Activated T-cell treated with anti-CD3 and anti-CD28 coated beads, Interleukin-2, amount 50 U/mL, for 72 hours (primary cell): ENCODE data around the gene STX4. TPM values are rescaled to one million over a fixed set of nuclear protein-coding genes. Genes with fewer than 3 reads are reported as not detected.

Experiments
- ATAC-seq, 2 donors: fragments of 150-1000 bp; cut with Tn5 transposase; replicated peaks in 1 of 2; 2 replicates each; pipeline ENCODE4 v1.10.0; 2021; ENCODE audit warnings: moderate library complexity in 2 of 2, mild to moderate bottlenecking in 1 of 2
- DNase-seq, 2 donors: peaks; one replicate each; pipeline ENCODE4 v3.0.0; 2021 to 2022; ENCODE audit warnings: mixed read lengths in 1 of 2
- H3K27ac Mint-ChIP-seq: one replicate; pipeline ENCODE4 v1.8.0; 2022; ENCODE audit warnings: mild to moderate bottlenecking, moderate library complexity, mixed read lengths
- H3K27me3 Mint-ChIP-seq: one replicate; pipeline ENCODE4 v1.8.0; 2022; ENCODE audit warnings: low read depth, mixed read lengths
- H3K36me3 Mint-ChIP-seq, 2 donors: one replicate each; pipeline ENCODE4 v1.8.0; 2022; ENCODE audit warnings: mixed read lengths in 2 of 2, mild to moderate bottlenecking in 1 of 2; ENCODE audit not compliant: insufficient read depth in 2 of 2
- H3K4me1 Mint-ChIP-seq: one replicate; pipeline ENCODE4 v1.8.0; 2022; ENCODE audit warnings: low read depth, mixed read lengths
- H3K4me3 Mint-ChIP-seq, 2 donors: one replicate each; pipeline ENCODE4 v1.8.0; 2022; ENCODE audit warnings: mild to moderate bottlenecking in 2 of 2, mixed read lengths in 2 of 2, moderate library complexity in 2 of 2
- H3K9me3 Mint-ChIP-seq, 2 donors: one replicate each; pipeline ENCODE4 v1.8.0; 2022; ENCODE audit warnings: mixed read lengths in 2 of 2
- total RNA-seq, 2 donors: library from RNA; stranded (reverse); gene quantifications; one replicate each; pipeline ENCODE4 v1.2.3, GENCODE V29; 2022

The STX4 gene
- total RNA-seq, 2 donors from 2014 or later = 51.8 to 54.7 TPM

DNA sequence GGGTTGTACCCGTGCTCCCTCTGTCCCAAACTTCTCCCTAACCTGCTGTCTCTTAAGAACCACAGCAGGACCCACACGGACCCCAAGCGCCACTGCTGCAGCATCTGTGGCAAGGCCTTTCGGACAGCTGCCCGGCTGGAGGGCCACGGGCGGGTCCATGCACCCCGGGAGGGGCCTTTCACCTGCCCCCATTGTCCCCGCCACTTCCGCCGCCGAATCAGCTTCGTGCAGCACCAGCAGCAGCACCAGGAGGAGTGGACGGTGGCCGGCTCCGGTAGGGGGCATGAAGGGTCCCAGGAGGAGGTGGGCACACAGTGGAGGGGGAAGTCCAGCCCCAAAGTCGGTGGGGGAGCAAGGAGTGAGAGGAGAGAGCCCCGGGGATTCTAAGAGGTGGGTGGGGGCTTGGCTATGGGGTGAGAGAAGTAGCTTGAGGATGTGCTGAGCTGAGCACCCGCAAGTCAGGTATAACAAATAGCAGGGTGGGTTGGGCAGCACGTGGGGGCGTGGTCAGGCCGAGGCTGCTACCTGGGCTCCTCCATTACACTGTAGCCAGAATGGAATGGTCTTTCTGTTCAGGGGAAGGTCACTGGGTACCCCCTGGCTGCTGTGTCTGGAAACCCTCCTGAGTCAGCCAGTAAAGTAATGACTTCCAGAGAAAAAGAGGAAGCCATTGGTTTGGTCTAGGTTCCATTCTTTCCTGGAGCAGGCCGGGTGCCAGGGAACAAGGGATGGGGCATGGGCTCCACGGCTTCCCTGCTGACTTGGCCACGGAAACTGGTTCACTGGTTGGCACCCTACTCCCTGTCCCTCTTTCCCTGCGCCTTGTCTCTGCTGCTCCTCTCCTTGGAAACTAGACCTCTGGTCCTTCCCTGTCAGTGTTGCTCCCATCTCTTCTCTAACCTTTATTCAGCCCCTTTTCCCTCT is 48.3 kb downstream of the STX4 start:
- H3K36me3 Mint-ChIP-seq = peaks cover 0 to 9% of the 10 kb centered on the region in 2 donors
- H3K27ac Mint-ChIP-seq = no peak overlapping the region
- H3K27me3 Mint-ChIP-seq = no peaks in the 10 kb centered on the region
- DNase-seq = no peak
- no peak overlapping the region for H3K4me3 Mint-ChIP-seq
- no peak for ATAC-seq
- no peaks in the 10 kb centered on the region for H3K9me3 Mint-ChIP-seq
- peaks cover 5% of the 10 kb centered on the region for H3K4me1 Mint-ChIP-seq

DNA sequence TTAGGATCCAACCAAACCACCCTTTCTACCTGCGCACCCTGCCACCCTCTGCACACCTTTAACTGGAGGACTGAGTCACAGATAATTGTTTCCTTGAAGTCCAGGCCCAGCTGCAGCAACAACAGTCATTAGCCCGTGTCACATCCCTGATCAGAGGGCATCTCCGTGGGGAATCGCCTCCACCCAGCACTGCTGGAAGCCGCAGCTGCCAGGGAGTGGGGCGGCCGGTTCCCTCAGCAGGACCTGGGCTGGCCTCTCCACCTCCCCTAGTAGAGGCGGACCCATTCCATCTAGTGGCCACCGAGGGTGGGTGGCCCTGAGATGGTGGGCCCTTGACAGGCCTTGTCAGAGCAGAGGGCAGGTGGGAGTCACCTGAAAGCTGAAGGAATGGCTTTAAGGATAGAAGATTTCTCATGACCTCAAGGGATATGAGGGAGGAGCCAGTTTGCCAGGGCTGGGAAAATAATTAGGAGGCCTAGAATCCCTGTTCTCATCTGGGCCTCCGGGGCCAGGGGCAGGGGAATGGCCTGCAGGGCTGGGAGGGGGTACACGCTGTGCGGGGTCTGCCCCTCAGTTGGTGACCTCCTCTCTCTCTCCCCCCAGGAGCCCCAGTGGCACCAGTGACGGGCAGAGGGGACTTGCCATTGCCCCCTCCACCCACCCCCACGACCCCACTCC is 49.1 kb downstream of the STX4 start:
- peaks cover 0 to 9% of the 10 kb centered on the region in 2 donors for H3K36me3 Mint-ChIP-seq
- H3K27me3 Mint-ChIP-seq = no peaks in the 10 kb centered on the region
- H3K9me3 Mint-ChIP-seq = no peaks in the 10 kb centered on the region
- no peak for DNase-seq
- H3K4me3 Mint-ChIP-seq = no peak overlapping the region
- peaks cover 5% of the 10 kb centered on the region for H3K4me1 Mint-ChIP-seq
- no peak for ATAC-seq
- H3K27ac Mint-ChIP-seq = no peak overlapping the region

DNA sequence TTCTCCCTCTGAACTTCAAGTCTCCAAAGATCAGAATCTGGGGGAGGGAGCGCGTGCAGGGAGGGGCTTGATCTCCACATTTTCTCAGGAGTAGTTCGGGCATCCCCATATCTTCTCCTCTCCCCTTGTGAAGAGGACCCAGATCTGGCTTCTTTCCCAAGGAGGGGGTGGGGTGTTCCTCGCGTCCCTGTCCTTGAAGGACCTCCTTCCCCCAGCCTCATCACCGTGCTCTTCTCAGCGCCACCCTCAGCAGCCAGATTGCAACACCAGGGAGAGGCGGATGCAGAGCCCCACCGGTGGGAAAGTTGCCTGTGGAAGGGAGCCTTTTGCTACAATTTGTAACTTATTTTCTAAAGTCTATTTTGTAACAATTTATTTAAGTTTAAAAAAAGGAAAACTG is 49.7 kb downstream of the STX4 start:
- Mint-ChIP-seq H3K27me3 (no peaks in the 10 kb centered on the region), H3K4me1 (peaks cover 5% of the 10 kb centered on the region), H3K9me3 (no peaks in the 10 kb centered on the region), H3K36me3 (peaks cover 0 to 9% of the 10 kb centered on the region in 2 donors), H3K27ac (no peak overlapping the region), H3K4me3 (no peak overlapping the region)
- ATAC-seq (no peak), DNase-seq (no peak)

DNA sequence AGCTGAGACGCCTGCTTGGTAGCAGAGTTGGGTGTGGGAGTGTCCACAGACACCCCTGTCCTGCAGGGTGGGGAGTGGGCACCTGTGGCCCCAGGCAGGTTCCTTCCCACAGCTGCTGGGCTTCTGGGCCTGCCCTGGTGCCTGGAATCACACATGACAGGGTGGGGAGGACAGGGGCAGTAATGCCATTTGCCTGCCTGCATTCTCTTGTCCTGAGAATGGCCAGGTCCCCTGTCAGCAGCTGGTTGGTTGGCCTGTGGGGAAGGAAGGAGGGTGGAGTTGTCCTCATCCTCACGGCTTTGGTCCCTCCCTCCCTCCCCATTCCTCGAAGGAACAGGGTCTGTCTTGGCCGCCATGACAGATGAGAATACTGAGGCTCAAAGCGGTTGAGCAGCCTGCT is 50.2 kb downstream of the STX4 start:
- Mint-ChIP-seq H3K36me3 (peaks cover 0 to 9% of the 10 kb centered on the region in 2 donors), H3K27me3 (no peaks in the 10 kb centered on the region), H3K27ac (no peak overlapping the region), H3K4me1 (peaks cover 5% of the 10 kb centered on the region), H3K9me3 (no peaks in the 10 kb centered on the region), H3K4me3 (no peak overlapping the region)
- ATAC-seq (no peak), DNase-seq (no peak)

DNA sequence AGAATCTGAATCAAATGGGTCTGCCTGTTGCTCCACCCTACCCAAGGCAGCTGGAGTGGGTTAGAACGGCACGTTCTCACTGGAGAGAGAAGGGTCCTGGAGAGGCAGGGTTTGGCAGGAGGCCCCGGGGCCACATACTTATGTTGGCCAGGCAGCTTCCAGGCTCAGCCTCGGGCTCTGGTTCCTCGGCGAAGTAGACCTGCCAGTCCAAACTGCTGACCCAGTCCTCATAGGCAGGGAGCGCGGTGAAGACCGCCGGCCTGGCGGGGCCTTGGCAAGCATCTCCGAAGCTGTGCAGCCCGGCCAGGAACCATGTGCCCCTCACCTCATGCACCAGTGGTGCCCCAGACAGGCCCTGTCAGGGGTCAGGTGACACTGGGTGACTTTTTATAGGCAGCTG is 50.6 kb downstream of the STX4 start:
- Mint-ChIP-seq H3K36me3 (peaks cover 0 to 6% of the 10 kb centered on the region in 2 donors), H3K4me1 (peaks cover 5% of the 10 kb centered on the region), H3K4me3 (no peak overlapping the region), H3K9me3 (no peaks in the 10 kb centered on the region), H3K27ac (no peak overlapping the region), H3K27me3 (no peaks in the 10 kb centered on the region)
- ATAC-seq = no peak
- DNase-seq = no peak

DNA sequence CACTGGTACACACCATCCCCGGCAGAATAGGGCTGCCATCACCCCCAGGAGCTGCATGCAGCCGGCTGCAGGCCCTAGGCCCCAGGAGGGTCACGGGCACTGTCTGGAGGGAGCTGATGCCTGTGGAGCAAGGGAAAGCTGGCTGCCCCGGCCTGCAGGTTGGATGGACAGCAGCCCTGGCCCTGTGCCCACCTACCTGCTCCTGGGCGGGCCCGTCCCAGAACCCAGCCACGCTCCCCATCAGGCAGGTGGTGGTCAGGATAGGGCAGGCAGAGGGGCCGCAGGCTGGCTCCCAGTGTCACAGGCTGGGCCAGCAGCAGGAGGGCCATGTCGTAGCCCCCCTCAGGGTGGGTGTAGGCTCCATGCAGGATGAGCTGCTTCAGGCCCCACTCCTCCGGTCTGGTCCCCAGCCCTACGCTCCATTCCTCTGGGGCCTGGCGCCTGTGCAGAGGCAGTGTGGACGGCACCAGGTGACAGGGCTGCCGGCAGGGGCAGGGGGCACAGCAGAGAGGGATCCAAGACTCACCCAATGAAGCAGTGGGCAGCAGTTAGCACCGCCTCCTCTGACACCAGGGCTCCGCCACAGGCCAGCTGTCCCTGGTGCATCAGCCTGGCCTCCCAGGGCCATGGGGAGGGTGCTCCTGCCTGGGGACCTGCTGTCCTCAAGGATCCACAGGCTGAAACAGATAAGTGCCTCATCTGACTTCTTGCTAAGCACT is 51.4 kb downstream of the STX4 start:
- H3K4me1 Mint-ChIP-seq = peaks cover 5% of the 10 kb centered on the region
- H3K36me3 Mint-ChIP-seq = peaks cover 0 to 3% of the 10 kb centered on the region in 2 donors
- no peak for DNase-seq
- no peaks in the 10 kb centered on the region for H3K9me3 Mint-ChIP-seq
- no peaks in the 10 kb centered on the region for H3K27me3 Mint-ChIP-seq
- no peak for ATAC-seq
- no peak overlapping the region for H3K4me3 Mint-ChIP-seq
- H3K27ac Mint-ChIP-seq = no peak overlapping the region

DNA sequence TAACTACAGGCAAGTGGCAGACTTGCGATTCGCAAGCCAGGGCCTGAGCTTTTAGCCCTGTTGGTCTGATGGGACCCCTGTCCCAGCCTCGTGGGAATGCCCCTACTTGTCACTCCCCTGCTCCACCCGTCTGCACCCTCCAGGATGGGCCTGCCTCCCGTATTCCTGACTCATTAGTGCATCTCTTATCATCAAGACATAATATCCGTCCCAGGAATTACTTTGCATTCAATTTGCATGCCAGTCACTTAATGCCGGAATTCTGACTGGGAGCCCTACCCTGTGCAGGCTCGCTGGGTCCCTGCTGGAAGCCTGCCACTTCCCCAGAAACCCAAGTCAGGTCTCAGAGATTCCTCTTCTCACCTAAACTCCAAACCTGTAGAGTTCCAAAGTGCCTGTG is 52.1 kb downstream of the STX4 start:
- Mint-ChIP-seq H3K9me3 (no peaks in the 10 kb centered on the region), H3K27me3 (no peaks in the 10 kb centered on the region), H3K4me1 (peaks cover 5% of the 10 kb centered on the region), H3K4me3 (no peak overlapping the region), H3K27ac (no peak overlapping the region), H3K36me3 (peaks cover 0 to 3% of the 10 kb centered on the region in 2 donors)
- ATAC-seq (no peak), DNase-seq (no peak)

DNA sequence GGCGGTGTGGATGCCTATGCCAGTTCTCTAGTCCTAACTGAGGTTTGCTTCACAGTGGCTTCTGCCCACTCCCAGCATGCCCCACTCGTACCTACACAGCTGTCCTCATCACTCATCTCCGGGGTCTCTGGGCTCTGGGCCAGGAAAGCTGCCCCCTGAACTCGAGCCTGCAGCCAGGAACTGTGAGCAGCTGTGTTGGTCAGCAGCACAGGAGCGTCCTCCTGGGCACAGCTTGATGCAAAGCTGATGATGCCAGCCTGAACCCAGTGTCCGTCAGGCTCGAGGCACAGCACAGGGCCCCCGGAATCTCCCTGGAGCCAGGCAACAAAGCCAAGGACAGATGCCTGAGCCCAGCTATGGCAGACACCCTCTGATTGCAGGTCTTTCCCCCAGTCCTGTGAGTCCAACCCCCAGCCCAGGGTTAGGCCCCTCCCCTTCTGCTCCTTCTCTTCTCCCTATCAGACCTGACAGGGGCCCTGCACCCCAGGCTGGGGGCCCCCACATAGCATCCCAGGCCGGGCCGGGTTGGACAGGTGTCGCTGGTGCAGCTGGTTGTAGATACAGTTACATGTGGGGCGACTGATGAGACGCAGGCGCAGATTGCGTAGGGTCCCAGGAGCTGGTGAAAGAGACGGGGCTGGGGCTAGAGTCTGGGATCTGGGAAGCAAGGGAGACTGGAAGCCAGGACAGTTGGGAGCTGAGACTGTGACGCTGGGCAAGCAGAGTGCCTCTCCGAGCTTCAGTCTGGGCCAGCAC is 52.7 kb downstream of the STX4 start:
- Mint-ChIP-seq H3K27me3 (no peaks in the 10 kb centered on the region), H3K4me1 (peaks cover under 1% of the 10 kb centered on the region), H3K9me3 (no peaks in the 10 kb centered on the region), H3K36me3 (peaks cover 0 to 3% of the 10 kb centered on the region in 2 donors), H3K4me3 (no peak overlapping the region), H3K27ac (no peak overlapping the region)
- no peak for DNase-seq
- no peak for ATAC-seq

DNA sequence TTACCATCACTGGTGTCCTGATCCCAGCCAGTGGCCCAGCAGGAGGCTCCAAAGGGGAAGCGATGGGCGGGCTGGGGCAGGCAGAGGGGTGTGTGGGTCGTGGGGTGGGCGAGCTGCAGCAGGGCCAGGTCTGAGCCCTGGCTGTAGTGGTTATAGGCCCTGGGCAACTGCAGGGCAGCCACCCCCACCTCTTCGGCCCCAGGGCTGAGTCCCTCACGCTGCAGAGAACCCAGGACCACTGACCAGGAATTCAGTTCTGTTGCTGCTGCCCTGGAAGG is 53.2 kb downstream of the STX4 start:
- Mint-ChIP-seq H3K36me3 (peaks cover 0 to 3% of the 10 kb centered on the region in 2 donors), H3K27ac (no peak overlapping the region), H3K4me3 (no peak overlapping the region), H3K9me3 (no peaks in the 10 kb centered on the region), H3K4me1 (no peaks in the 10 kb centered on the region), H3K27me3 (no peaks in the 10 kb centered on the region)
- no peak for DNase-seq
- no peak for ATAC-seq

DNA sequence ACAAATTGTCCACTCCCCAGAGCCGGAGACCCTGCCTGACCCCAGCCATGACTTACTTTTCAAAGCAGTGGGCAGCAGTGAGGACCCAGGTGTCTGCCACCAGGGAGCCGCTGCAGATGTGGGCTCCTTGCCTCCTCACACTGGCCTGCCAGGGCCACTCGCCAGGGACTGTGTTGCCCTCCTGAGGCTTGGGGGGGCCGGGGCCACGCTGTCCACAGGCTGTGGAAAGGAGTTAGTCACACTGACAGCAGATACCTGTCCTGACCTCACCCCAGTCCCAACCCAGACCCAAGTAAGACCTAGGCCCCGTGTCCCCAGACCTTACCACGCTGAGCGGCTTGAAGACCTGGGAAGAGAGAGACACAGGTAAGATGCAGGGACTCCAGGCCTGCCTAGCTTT is 54.1 kb downstream of the STX4 start:
- Mint-ChIP-seq H3K36me3 (peaks cover 0 to 3% of the 10 kb centered on the region in 2 donors), H3K4me1 (peaks cover 1% of the 10 kb centered on the region), H3K9me3 (no peaks in the 10 kb centered on the region), H3K4me3 (no peak overlapping the region), H3K27ac (no peak overlapping the region), H3K27me3 (no peaks in the 10 kb centered on the region)
- DNase-seq (no peak), ATAC-seq (no peak)

DNA sequence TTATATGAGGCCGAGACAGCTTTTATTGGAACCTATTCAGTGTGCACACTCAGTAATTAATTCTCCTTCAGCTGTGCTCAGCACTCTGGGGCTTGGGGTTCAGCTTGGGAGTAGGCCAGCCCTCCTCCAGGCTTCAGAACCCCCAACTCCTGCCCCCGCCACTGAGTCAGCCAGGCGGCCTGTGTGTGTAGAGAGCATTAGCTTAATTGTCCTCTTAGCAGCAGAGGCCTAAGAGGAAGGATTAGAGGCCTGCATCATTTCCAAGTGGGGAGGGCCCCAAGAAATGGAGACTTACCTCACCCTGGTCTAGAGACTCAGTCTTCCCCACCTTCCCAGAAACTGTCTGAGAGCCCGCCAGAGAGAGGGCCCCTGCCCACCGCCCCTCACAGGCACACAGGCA is 54.6 kb downstream of the STX4 start:
- Mint-ChIP-seq H3K4me1 (peaks cover 6% of the 10 kb centered on the region), H3K27ac (no peak overlapping the region), H3K4me3 (no peak overlapping the region), H3K27me3 (no peaks in the 10 kb centered on the region), H3K9me3 (no peaks in the 10 kb centered on the region), H3K36me3 (peaks cover 0 to 3% of the 10 kb centered on the region in 2 donors)
- ATAC-seq (no peak), DNase-seq (no peak)

DNA sequence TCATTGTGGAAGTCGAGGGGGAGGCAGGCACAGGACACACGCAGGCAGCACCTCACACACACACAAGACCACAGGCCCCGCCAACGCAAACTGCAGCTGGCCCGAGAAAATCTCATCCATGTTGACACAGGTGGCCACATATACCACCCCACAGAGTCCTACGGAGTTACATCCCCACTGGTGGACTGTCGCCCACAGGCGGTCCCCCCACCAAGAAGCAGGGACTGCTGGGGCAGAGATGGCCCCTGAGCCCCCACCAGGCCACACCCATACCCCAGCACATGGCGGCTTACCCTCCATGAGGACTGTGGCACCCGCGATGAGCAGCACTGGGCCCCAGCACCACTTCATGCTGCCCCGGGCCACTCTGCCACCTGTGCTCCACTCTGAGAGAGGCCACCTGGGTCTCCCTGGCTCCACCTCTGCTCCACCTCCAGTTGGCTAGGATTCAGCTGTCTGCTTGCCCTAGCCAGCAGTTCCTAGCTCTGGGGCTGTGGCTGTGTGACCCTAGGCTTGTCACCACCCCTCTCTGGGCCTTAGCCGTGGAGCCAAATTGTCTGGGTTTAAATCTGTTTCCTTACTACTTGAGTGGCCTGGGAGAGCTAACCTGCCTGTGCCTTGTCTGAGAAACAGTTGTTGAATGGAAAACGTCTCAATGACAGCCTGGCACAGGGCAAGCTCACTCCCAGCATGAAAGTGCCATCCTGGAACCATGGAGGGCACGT is 55.3 kb downstream of the STX4 start, which contains the start of gene PRSS53:
Gene PRSS53 (minus strand): TSS at position 485 of the 725 bp plus-strand sequence. CDS start 134 bp downstream, at position 351.
- Mint-ChIP-seq H3K27me3 (no peaks in the 10 kb centered on the region), H3K36me3 (peaks cover 0 to 3% of the 10 kb centered on the region in 2 donors), H3K4me1 (peaks cover 11% of the 10 kb centered on the region), H3K9me3 (no peaks in the 10 kb centered on the region), H3K4me3 (no peak within 1 kb of the TSS), H3K27ac (no peak within 1 kb of the TSS)
- no peak for ATAC-seq
- no peak for DNase-seq
